PC-9 (cell line): Measurements from ENCODE around the gene CUX1. TPM values are rescaled to one million over a fixed set of nuclear protein-coding genes. Genes with fewer than 3 reads are reported as not detected.

ENCODE experiments used
- BruUV-seq: library from RNA; stranded (reverse); fragments of 400-500 nt; replicated peaks from 2 replicates; lab custom pipeline; 2021; lab: Mats Ljungman, UMichigan
- CTCF ChIA-PET: fragments of 300-600 bp; sonication (Branson Sonifier 250); formaldehyde crosslinking; loops from one replicate; lab custom pipeline; 2022; ENCODE audit warnings: antibody characterized with exemption; lab: Charles Lee
- POLR2A ChIA-PET: fragments of 300-600 bp; sonication (Branson Sonifier 250); formaldehyde crosslinking; loops from one replicate; lab custom pipeline; 2022; ENCODE audit warnings: antibody characterized with exemption; ENCODE audit not compliant: unreplicated experiment; lab: Charles Lee
- DNase-seq, 2 experiments: peaks; one replicate each; pipeline versions ENCODE4 v3.0.0 to v3.0.0-alpha.2; 2015 to 2022; ENCODE audit warnings: mixed read lengths in 1 of 2
- H2AFZ ChIP-seq: fragments of 200-600 bp; sonication (generic); 2 replicates; pipeline ENCODE4 v1.8.1; 2017; ENCODE audit warnings: antibody characterized with exemption
- H3F3A ChIP-seq: fragments of 200-600 bp; sonication (generic); 2 replicates; pipeline ENCODE4 v1.8.1; 2017; ENCODE audit warnings: antibody characterized with exemption, mild to moderate bottlenecking, low read depth; ENCODE audit not compliant: insufficient read depth
- H3K27ac ChIP-seq: fragments of 200-600 bp; sonication (generic); 2 replicates; pipeline ENCODE4 v1.6.1; 2016; ENCODE audit warnings: mixed run types
- H3K27me3 ChIP-seq: fragments of 200-600 bp; sonication (generic); 2 replicates; pipeline ENCODE4 v1.6.1; 2016; ENCODE audit warnings: low read depth, mixed run types; ENCODE audit not compliant: insufficient read depth
- H3K36me3 ChIP-seq: fragments of 200-600 bp; sonication (generic); 2 replicates; pipeline ENCODE4 v1.6.1; 2016; ENCODE audit warnings: low read depth, mixed run types
- H3K4me1 ChIP-seq: fragments of 200-600 bp; sonication (generic); replicated peaks from 2 replicates; pipeline ENCODE4 v1.6.1; 2016; ENCODE audit warnings: mixed run types; ENCODE audit not compliant: insufficient read depth
- H3K4me2 ChIP-seq: fragments of 200-600 bp; sonication (generic); 2 replicates; pipeline ENCODE4 v1.6.1; 2017; ENCODE audit warnings: mixed run types
- H3K4me3 ChIP-seq: fragments of 200-600 bp; sonication (generic); 2 replicates; pipeline ENCODE4 v1.6.1; 2016; ENCODE audit warnings: mixed run types
- H3K79me2 ChIP-seq: fragments of 200-600 bp; sonication (generic); 2 replicates; pipeline ENCODE4 v1.6.1; 2017; ENCODE audit warnings: low read depth, mixed run types
- H3K9me2 ChIP-seq: fragments of 200-600 bp; sonication (generic); 2 replicates; pipeline ENCODE4 v1.8.1; 2017; ENCODE audit warnings: mild to moderate bottlenecking; ENCODE audit not compliant: insufficient read depth
- H3K9me3 ChIP-seq: fragments of 200-600 bp; sonication (generic); 2 replicates; pipeline ENCODE4 v1.8.1; 2016; ENCODE audit warnings: low read depth; ENCODE audit not compliant: insufficient read depth
- H4K20me1 ChIP-seq: fragments of 200-600 bp; sonication (generic); 2 replicates; pipeline ENCODE4 v1.8.1; 2017; ENCODE audit not compliant: insufficient read depth
- EZH2 ChIP-seq: fragments of 200-600 bp; sonication (generic); IDR thresholded peaks from 2 replicates; pipeline ENCODE4 v1.8.0; 2017; ENCODE audit warnings: antibody characterized with exemption, low read depth
- intact Hi-C: fragments of 100-400 bp; cut with micrococcal nuclease; formaldehyde crosslinking; loops from one replicate; pipeline ENCODE4 v1.10.0; 2022; ENCODE audit not compliant: unreplicated experiment
- total RNA-seq: library from RNA; stranded (reverse); gene quantifications from 2 replicates; pipeline ENCODE4 v1.2.3, GENCODE V29; 2021
- TF ChIP-seq, protein P1 (sequence below): fragments of 200-600 bp; sonication (generic); conservative IDR thresholded peaks from 2 replicates; pipeline ENCODE4 v1.6.1; 2017; ENCODE audit warnings: mixed run types, antibody characterized with exemption, mild to moderate bottlenecking, moderate library complexity

Gene CUX1
- total RNA-seq, 1 experiment from 2014 or later, result 83.3 TPM

DNA sequence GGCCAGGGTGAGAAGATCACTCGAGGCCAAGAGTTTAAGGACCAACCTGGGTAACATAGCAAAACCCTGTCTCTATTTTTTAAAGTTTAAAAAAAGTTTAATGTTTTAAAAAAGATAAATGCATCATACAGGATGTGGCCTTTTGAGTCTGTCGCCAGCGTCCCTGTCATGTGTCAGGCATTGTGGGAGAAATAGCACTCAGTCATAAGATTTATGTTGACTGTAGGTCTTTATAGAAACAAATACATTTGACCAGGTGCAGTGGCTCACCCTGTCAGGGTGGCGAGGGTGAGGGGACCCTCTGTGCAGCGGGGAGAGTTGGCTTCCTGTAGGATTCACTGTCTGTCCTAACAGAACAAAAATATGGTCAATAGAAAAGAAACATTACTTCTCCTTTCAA is 405.8 kb downstream of the CUX1 start:
- BruUV-seq, result no TSS peak
- H3K27ac ChIP-seq, result no peak overlapping the region
- ChIA-PET CTCF (interaction anchor here (0.6 kb wide), 1 partner anchor 37 kb away, joined by 5 read pairs; no protein-coding TSS in a partner anchor), POLR2A (no interaction called here)
- H3K4me1 ChIP-seq, result no peaks in the 10 kb centered on the region
- no peak for TF ChIP-seq EZH2
- TF ChIP-seq, protein P1, sequence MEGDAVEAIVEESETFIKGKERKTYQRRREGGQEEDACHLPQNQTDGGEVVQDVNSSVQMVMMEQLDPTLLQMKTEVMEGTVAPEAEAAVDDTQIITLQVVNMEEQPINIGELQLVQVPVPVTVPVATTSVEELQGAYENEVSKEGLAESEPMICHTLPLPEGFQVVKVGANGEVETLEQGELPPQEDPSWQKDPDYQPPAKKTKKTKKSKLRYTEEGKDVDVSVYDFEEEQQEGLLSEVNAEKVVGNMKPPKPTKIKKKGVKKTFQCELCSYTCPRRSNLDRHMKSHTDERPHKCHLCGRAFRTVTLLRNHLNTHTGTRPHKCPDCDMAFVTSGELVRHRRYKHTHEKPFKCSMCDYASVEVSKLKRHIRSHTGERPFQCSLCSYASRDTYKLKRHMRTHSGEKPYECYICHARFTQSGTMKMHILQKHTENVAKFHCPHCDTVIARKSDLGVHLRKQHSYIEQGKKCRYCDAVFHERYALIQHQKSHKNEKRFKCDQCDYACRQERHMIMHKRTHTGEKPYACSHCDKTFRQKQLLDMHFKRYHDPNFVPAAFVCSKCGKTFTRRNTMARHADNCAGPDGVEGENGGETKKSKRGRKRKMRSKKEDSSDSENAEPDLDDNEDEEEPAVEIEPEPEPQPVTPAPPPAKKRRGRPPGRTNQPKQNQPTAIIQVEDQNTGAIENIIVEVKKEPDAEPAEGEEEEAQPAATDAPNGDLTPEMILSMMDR, result no peak
- intact Hi-C loops, result no loop called here
- no peaks in the 10 kb centered on the region for H3K27me3 ChIP-seq
- no peaks in the 10 kb centered on the region for H4K20me1 ChIP-seq
- no peak overlapping the region for H2AFZ ChIP-seq
- no peaks in the 10 kb centered on the region for H3K9me3 ChIP-seq
- H3K36me3 ChIP-seq, result no peaks in the 10 kb centered on the region
- no peaks in the 10 kb centered on the region for H3K9me2 ChIP-seq
- H3F3A ChIP-seq, result no peaks in the 10 kb centered on the region
- no peak overlapping the region for H3K4me2 ChIP-seq
- no peak overlapping the region for H3K4me3 ChIP-seq
- no peaks in the 10 kb centered on the region for H3K79me2 ChIP-seq
- no peak for DNase-seq

DNA sequence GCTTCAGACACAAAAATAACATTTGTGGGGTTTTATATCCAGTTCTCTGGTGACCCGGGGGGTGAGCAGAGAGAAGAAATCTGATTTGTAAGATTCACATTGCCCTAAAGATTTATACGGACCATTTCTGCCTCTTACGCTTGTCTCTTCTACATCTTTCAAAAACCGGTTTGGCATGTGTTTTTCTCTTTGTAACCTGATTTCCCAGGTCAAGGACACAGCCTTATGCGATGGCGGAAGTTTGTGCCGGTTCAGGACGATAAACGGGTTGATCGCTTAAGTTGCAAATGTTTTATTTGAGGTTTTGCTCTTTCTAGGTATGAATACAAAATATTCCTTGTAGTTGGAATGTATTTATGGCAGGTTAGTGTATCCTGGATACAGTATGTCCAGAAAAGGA is 407.6 kb downstream of the CUX1 start:
- Histone ChIP-seq H3K9me2 (no peaks in the 10 kb centered on the region), H3F3A (no peaks in the 10 kb centered on the region), H3K79me2 (no peaks in the 10 kb centered on the region), H3K27ac (no peak overlapping the region), H4K20me1 (no peaks in the 10 kb centered on the region), H3K4me1 (no peaks in the 10 kb centered on the region), H3K4me2 (no peak overlapping the region), H3K36me3 (no peaks in the 10 kb centered on the region), H3K4me3 (no peak overlapping the region), H3K9me3 (no peaks in the 10 kb centered on the region), H3K27me3 (no peaks in the 10 kb centered on the region), H2AFZ (no peak overlapping the region)
- CTCF ChIA-PET, result no interaction called here
- TF ChIP-seq, protein P1, result no peak
- TF ChIP-seq EZH2, result no peak
- intact Hi-C loops, result no loop called here
- no peak for DNase-seq
- POLR2A ChIA-PET, result no interaction called here
- BruUV-seq, result no TSS peak

DNA sequence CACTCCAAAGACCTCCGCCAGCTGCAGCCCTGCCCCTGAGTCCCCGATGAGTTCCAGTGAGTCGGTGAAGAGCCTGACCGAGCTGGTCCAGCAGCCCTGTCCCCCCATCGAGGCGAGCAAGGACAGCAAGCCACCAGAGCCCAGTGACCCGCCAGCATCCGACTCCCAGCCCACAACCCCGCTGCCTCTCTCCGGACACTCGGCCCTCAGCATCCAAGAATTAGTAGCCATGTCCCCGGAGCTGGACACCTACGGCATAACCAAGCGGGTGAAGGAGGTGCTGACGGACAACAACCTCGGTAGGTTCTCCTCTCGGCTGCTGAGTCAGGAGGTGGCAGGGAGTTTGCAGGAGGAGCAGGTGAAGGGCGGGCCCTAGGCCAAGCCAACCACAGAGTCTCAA is 409.9 kb downstream of the CUX1 start:
- TF ChIP-seq EZH2, result no peak
- TF ChIP-seq, protein P1, result no peak
- CTCF ChIA-PET, result no interaction called here
- Histone ChIP-seq H2AFZ (no peak overlapping the region), H3K27ac (no peak overlapping the region), H3K36me3 (no peaks in the 10 kb centered on the region), H3K4me1 (no peaks in the 10 kb centered on the region), H3K9me2 (no peaks in the 10 kb centered on the region), H3K27me3 (no peaks in the 10 kb centered on the region), H3F3A (no peaks in the 10 kb centered on the region), H3K4me2 (no peak overlapping the region), H3K9me3 (no peaks in the 10 kb centered on the region), H3K79me2 (no peaks in the 10 kb centered on the region), H4K20me1 (no peaks in the 10 kb centered on the region), H3K4me3 (no peak overlapping the region)
- no peak for DNase-seq
- intact Hi-C loops, result no loop called here
- BruUV-seq, result no TSS peak
- POLR2A ChIA-PET, result no interaction called here
